OCI-LY7 (cell line): ENCODE results near the gene PPCDC. TPM values are rescaled to one million over a fixed set of nuclear protein-coding genes. Genes with fewer than 3 reads are reported as not detected.

ENCODE experiments used
- BruUV-seq: library from RNA; stranded (reverse); fragments of 400-500 nt; replicated peaks from 2 replicates; lab custom pipeline; 2021; lab: Mats Ljungman, UMichigan
- CTCF ChIA-PET: fragments of 300-600 bp; sonication (Branson Sonifier 250); formaldehyde crosslinking; loops from one replicate; lab custom pipeline; 2022; ENCODE audit warnings: antibody characterized with exemption; ENCODE audit not compliant: unreplicated experiment; lab: Charles Lee
- POLR2A ChIA-PET: fragments of 300-600 bp; sonication (Branson Sonifier 250); formaldehyde crosslinking; loops from one replicate; lab custom pipeline; 2022; ENCODE audit warnings: antibody characterized with exemption; lab: Charles Lee
- DNase-seq: peaks from one replicate; pipeline ENCODE4 v3.0.0-alpha.2; 2015; ENCODE audit warnings: low spot score
- H2AFZ ChIP-seq: fragments of 200-600 bp; sonication (generic), shearing (Covaris generic); 2 replicates; pipeline ENCODE4 v1.6.1; 2014; ENCODE audit warnings: mild to moderate bottlenecking, antibody characterized with exemption, low read length, moderate library complexity
- H3K27ac ChIP-seq: fragments of 200-600 bp; sonication (generic); 2 replicates; pipeline ENCODE4 v1.5.1; 2014; ENCODE audit warnings: mixed run types, low read depth, mild to moderate bottlenecking, moderate library complexity, low read length, inconsistent platforms; ENCODE audit not compliant: poor library complexity, severe bottlenecking
- H3K36me3 ChIP-seq: fragments of 200-600 bp; sonication (generic); 2 replicates; pipeline ENCODE4 v1.6.1; 2014; ENCODE audit warnings: mild to moderate bottlenecking, antibody characterized with exemption, low read length, moderate library complexity, mixed read lengths; ENCODE audit not compliant: insufficient read depth
- H3K4me1 ChIP-seq: fragments of 200-600 bp; sonication (generic); 2 replicates; pipeline ENCODE4 v1.5.1; 2014; ENCODE audit warnings: mild to moderate bottlenecking, low read length; ENCODE audit not compliant: insufficient read depth, poor library complexity, severe bottlenecking
- H3K4me2 ChIP-seq: fragments of 200-600 bp; sonication (generic); 2 replicates; pipeline ENCODE4 v1.6.1; 2014; ENCODE audit warnings: mild to moderate bottlenecking, low read length
- H3K4me3 ChIP-seq: fragments of 200-600 bp; sonication (generic); 2 replicates; pipeline ENCODE4 v1.5.1; 2014; ENCODE audit warnings: mild to moderate bottlenecking, low read depth, low read length; ENCODE audit not compliant: poor library complexity, severe bottlenecking
- H3K79me2 ChIP-seq: fragments of 200-600 bp; sonication (generic); 2 replicates; pipeline ENCODE4 v1.6.1; 2016; ENCODE audit warnings: low read depth, mild to moderate bottlenecking, low read length, moderate library complexity, mixed read lengths; ENCODE audit not compliant: insufficient read depth
- H3K9me2 ChIP-seq: fragments of 200-600 bp; sonication (generic); 2 replicates; pipeline ENCODE4 v1.6.1; 2016; ENCODE audit warnings: mild to moderate bottlenecking, low read length, mixed read lengths; ENCODE audit not compliant: insufficient read depth
- H3K9me3 ChIP-seq: fragments of 200-600 bp; sonication (generic); 2 replicates; pipeline ENCODE4 v1.6.1; 2014; ENCODE audit warnings: mild to moderate bottlenecking, mixed run types, low read length, mixed read lengths
- H4K20me1 ChIP-seq: fragments of 200-600 bp; sonication (generic); 2 replicates; pipeline ENCODE4 v1.6.1; 2014; ENCODE audit warnings: mild to moderate bottlenecking, antibody characterized with exemption, low read length, moderate library complexity, mixed read lengths; ENCODE audit not compliant: insufficient read depth
- EZH2phosphoT487 ChIP-seq: fragments of 200-600 bp; sonication (generic); IDR thresholded peaks from 2 replicates; pipeline ENCODE4 v1.6.1; 2018; ENCODE audit warnings: low read depth, borderline replicate concordance, mild to moderate bottlenecking, mixed run types, antibody characterized with exemption, low read length, moderate library complexity, mixed read lengths
- intact Hi-C: fragments of 100-400 bp; cut with micrococcal nuclease; formaldehyde crosslinking; loops from one replicate; pipeline ENCODE4 v1.10.0; 2022; ENCODE audit not compliant: unreplicated experiment
- small RNA-seq: library from RNA; depleted of rRNA; stranded (forward); fragments of <200 nt; gene quantifications from one replicate; pipeline ENCODE3, GENCODE V24; 2014
- total RNA-seq, 2 experiments: library from RNA; depleted of rRNA in 1 of 2; stranded (reverse); fragments of >200 nt in 1 of 2; shearing (Covaris generic) in 1 of 2; gene quantifications; 2 replicates each; pipeline ENCODE4 v1.2.3, GENCODE V29; 2014 to 2022
- TF ChIP-seq, protein P1 (sequence below): fragments of 200-600 bp; sonication (generic); conservative IDR thresholded peaks from 2 replicates; pipeline ENCODE4 v1.5.1; 2014; ENCODE audit warnings: mild to moderate bottlenecking, antibody characterized with exemption, low read length, moderate library complexity, mixed read lengths

Gene PPCDC
- total RNA-seq, 2 experiments from 2014 or later = 44.3 to 48.3 TPM

DNA sequence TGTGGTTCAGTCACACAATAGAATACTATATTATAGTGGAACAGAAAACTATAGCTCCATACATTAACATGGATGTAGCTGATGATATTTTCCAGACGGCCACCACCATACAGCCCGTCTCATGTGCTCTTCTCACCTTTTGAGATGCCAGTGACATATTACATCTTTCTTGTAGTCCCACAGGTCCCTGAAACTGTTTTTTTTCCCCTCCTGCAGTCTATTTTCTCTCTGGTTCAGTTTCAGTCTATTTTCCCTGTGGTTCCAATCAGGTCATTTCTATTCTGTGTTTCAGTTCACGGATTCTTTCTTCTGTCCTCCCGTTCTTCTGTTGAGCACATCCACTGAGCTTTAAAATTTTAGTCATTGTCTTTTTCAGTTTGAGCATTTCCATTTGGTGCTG is 72.2 kb downstream of the PPCDC start:
- Histone ChIP-seq H3K4me1 (peaks cover 12% of the 10 kb centered on the region), H3K4me3 (no peak overlapping the region), H4K20me1 (no peaks in the 10 kb centered on the region), H3K9me3 (no peaks in the 10 kb centered on the region), H3K4me2 (0 out of 2 replicates have a peak overlapping the region, but pooled peaks have one; percentile 15), H2AFZ (no peak overlapping the region), H3K36me3 (no peaks in the 10 kb centered on the region), H3K9me2 (no peaks in the 10 kb centered on the region), H3K27ac (no peak overlapping the region), H3K79me2 (no peaks in the 10 kb centered on the region)
- ChIA-PET CTCF (interaction anchor here (0.5 kb wide), 1 partner anchor 9 kb away, joined by 4 read pairs; no protein-coding TSS in a partner anchor), POLR2A (interaction anchor here (0.6 to 1.0 kb wide), 2 partner anchors 22 to 51 kb away, joined by 4 to 5 read pairs; no protein-coding TSS in a partner anchor)
- TF ChIP-seq, protein P1, sequence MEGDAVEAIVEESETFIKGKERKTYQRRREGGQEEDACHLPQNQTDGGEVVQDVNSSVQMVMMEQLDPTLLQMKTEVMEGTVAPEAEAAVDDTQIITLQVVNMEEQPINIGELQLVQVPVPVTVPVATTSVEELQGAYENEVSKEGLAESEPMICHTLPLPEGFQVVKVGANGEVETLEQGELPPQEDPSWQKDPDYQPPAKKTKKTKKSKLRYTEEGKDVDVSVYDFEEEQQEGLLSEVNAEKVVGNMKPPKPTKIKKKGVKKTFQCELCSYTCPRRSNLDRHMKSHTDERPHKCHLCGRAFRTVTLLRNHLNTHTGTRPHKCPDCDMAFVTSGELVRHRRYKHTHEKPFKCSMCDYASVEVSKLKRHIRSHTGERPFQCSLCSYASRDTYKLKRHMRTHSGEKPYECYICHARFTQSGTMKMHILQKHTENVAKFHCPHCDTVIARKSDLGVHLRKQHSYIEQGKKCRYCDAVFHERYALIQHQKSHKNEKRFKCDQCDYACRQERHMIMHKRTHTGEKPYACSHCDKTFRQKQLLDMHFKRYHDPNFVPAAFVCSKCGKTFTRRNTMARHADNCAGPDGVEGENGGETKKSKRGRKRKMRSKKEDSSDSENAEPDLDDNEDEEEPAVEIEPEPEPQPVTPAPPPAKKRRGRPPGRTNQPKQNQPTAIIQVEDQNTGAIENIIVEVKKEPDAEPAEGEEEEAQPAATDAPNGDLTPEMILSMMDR = no peak
- TF ChIP-seq EZH2phosphoT487 = no peak
- no peak for DNase-seq
- intact Hi-C loops = no loop called here
- BruUV-seq = no TSS peak

DNA sequence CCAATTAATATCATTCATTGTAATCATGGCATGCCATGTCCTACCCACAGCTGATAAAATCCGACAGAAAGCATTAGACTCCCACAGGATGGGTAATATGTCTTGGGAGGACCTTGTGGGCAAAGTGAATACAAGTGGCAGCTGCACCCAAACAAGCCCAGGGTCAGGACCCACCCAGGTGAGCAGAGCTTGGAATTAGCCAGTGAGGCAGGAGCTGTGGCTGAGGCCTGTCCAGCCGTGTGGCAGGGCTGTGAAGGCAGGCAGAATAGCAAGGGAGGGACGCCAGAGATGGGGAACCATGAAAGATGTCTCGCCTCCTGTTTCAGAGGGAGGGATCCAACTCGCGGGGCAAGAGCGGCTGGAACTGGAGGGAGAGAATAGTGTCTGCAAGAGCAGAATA is 74.5 kb downstream of the PPCDC start:
- ChIA-PET CTCF (no interaction called here), POLR2A (interaction anchor here (1.5 kb wide), 1 partner anchor 9 kb away, joined by 7 read pairs; no protein-coding TSS in a partner anchor)
- DNase-seq = no peak

DNA sequence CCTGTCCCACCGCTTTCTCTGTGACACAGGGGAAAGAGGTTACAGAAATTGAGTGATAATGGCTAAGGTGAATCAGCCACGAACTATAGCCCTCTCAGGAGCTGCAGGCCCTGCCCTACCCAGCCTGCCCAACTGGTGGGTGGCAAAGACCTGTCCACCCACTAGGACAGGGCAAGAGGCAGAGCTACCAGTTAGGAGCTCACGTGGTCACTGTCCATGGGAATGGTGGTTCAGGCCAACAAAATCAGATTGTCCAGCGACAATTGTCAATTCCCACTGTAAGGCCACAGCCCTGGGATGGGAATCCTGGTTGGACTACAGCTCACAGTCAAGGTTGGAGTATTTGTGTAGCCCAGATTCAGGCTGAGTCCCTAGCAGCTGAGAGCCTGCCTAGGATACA is 75.0 kb downstream of the PPCDC start:
- DNase-seq = no peak
- CTCF ChIA-PET = no interaction called here
- intact Hi-C loops = no loop called here

More for the DNA sequence above, 74.5 kb downstream of the PPCDC start:
- Histone ChIP-seq H4K20me1 (no peaks in the 10 kb centered on the region), H3K27ac (no peak overlapping the region), H3K4me3 (no peak overlapping the region), H3K79me2 (no peaks in the 10 kb centered on the region), H3K9me3 (no peaks in the 10 kb centered on the region), H3K4me2 (no peak overlapping the region), H3K9me2 (no peaks in the 10 kb centered on the region), H3K4me1 (peaks cover 12% of the 10 kb centered on the region), H2AFZ (no peak overlapping the region), H3K36me3 (no peaks in the 10 kb centered on the region)
- TF ChIP-seq, protein P1 = no peak
- TF ChIP-seq EZH2phosphoT487 = no peak
- intact Hi-C loops = no loop called here
- no TSS peak for BruUV-seq

More for the DNA sequence above, 75.0 kb downstream of the PPCDC start:
- no peak overlapping the region for H3K4me3 ChIP-seq
- no peak overlapping the region for H3K27ac ChIP-seq
- POLR2A ChIA-PET = interaction anchor here (1.5 kb wide), 1 partner anchor 9 kb away, joined by 7 read pairs; no protein-coding TSS in a partner anchor
- no peaks in the 10 kb centered on the region for H3K79me2 ChIP-seq
- no peaks in the 10 kb centered on the region for H3K9me2 ChIP-seq
- no peaks in the 10 kb centered on the region for H4K20me1 ChIP-seq
- H2AFZ ChIP-seq = no peak overlapping the region
- peaks cover 12% of the 10 kb centered on the region for H3K4me1 ChIP-seq
- no peaks in the 10 kb centered on the region for H3K9me3 ChIP-seq
- H3K4me2 ChIP-seq = no peak overlapping the region
- H3K36me3 ChIP-seq = no peaks in the 10 kb centered on the region
- TF ChIP-seq, protein P1 = no peak
- TF ChIP-seq EZH2phosphoT487 = no peak
- BruUV-seq = no TSS peak

Small RNA genes lying within 50 kb of the gene (small RNA-seq; reads per million reads assigned to genes)
- not detected for gene AC015720.1
- gene RF00019 = not detected

Other genes starting within 250 kb of the PPCDC start
- 106 and 112 TPM in 2 replicates for gene CSK, start 241.5 kb upstream of the PPCDC start, total RNA-seq (2014; rRNA removed; shearing (Covaris generic))
- gene CSK, start 241.5 kb upstream of the PPCDC start, total RNA-seq (2022) = 318 and 355 TPM in 2 replicates
- 0.09 TPM in 1 of 2 replicates, not detected in the other for gene LMAN1L, start 210.8 kb upstream of the PPCDC start, total RNA-seq (2014; rRNA removed; shearing (Covaris generic))
- gene LMAN1L, start 210.8 kb upstream of the PPCDC start, total RNA-seq (2022) = 0.37 and 0.38 TPM in 2 replicates
- gene CPLX3, start 197.0 kb upstream of the PPCDC start, total RNA-seq (2014; rRNA removed; shearing (Covaris generic)) = 0.35 and 0.57 TPM in 2 replicates
- gene CPLX3, start 197.0 kb upstream of the PPCDC start, total RNA-seq (2022) = 1.5 and 2.1 TPM in 2 replicates
- 22.2 and 31.7 TPM in 2 replicates for gene ULK3, start 180.4 kb upstream of the PPCDC start, total RNA-seq (2014; rRNA removed; shearing (Covaris generic))
- 30.2 and 46.4 TPM in 2 replicates for gene ULK3, start 180.4 kb upstream of the PPCDC start, total RNA-seq (2022)
- gene SCAMP2, start 150.2 kb upstream of the PPCDC start, total RNA-seq (2014; rRNA removed; shearing (Covaris generic)) = 21.3 and 24.6 TPM in 2 replicates
- 50.7 and 55.2 TPM in 2 replicates for gene SCAMP2, start 150.2 kb upstream of the PPCDC start, total RNA-seq (2022)
- 43.3 and 58.9 TPM in 2 replicates for gene MPI, start 133.5 kb upstream of the PPCDC start, total RNA-seq (2014; rRNA removed; shearing (Covaris generic))
- gene MPI, start 133.5 kb upstream of the PPCDC start, total RNA-seq (2022) = 51.3 and 67.2 TPM in 2 replicates
- 50.9 and 52.3 TPM in 2 replicates for gene FAM219B, start 116.7 kb upstream of the PPCDC start, total RNA-seq (2014; rRNA removed; shearing (Covaris generic))
- 62.8 and 67.6 TPM in 2 replicates for gene FAM219B, start 116.7 kb upstream of the PPCDC start, total RNA-seq (2022)
- 87.2 and 168 TPM in 2 replicates for gene COX5A, start 85.5 kb upstream of the PPCDC start, total RNA-seq (2014; rRNA removed; shearing (Covaris generic))
- 364 and 391 TPM in 2 replicates for gene COX5A, start 85.5 kb upstream of the PPCDC start, total RNA-seq (2022)
- gene RPP25, start 66.8 kb upstream of the PPCDC start, total RNA-seq (2014; rRNA removed; shearing (Covaris generic)) = 2.6 and 3.0 TPM in 2 replicates
- gene RPP25, start 66.8 kb upstream of the PPCDC start, total RNA-seq (2022) = 1.8 and 2.2 TPM in 2 replicates
- 18.6 and 29.4 TPM in 2 replicates for gene SCAMP5, start 28.0 kb upstream of the PPCDC start, total RNA-seq (2014; rRNA removed; shearing (Covaris generic))
- gene SCAMP5, start 28.0 kb upstream of the PPCDC start, total RNA-seq (2022) = 43.7 and 51.6 TPM in 2 replicates
- gene C15orf39, start 178.3 kb downstream of the PPCDC start, total RNA-seq (2014; rRNA removed; shearing (Covaris generic)) = 19.7 and 26.5 TPM in 2 replicates
- 39.6 and 50.2 TPM in 2 replicates for gene C15orf39, start 178.3 kb downstream of the PPCDC start, total RNA-seq (2022)
- 0.10 and 0.28 TPM in 2 replicates for gene GOLGA6C, start 234.7 kb downstream of the PPCDC start, total RNA-seq (2014; rRNA removed; shearing (Covaris generic))
- not detected in 2 replicates for gene GOLGA6C, start 234.7 kb downstream of the PPCDC start, total RNA-seq (2022)